ENCODE results near the gene ARVCF.

ARVCF gene

GRCh38 chr22:20032407-20032991 lies 15.9 kb upstream of the ARVCF start:
- no peaks in the 10 kb centered on the region for H3K27me3 ChIP-seq (ENCODE audit: insufficient read depth, poor library complexity, severe bottlenecking)
- peak; percentile 57 for DNase-seq (ENCODE audit: low spot score)
- TF ChIP-seq, protein P1, sequence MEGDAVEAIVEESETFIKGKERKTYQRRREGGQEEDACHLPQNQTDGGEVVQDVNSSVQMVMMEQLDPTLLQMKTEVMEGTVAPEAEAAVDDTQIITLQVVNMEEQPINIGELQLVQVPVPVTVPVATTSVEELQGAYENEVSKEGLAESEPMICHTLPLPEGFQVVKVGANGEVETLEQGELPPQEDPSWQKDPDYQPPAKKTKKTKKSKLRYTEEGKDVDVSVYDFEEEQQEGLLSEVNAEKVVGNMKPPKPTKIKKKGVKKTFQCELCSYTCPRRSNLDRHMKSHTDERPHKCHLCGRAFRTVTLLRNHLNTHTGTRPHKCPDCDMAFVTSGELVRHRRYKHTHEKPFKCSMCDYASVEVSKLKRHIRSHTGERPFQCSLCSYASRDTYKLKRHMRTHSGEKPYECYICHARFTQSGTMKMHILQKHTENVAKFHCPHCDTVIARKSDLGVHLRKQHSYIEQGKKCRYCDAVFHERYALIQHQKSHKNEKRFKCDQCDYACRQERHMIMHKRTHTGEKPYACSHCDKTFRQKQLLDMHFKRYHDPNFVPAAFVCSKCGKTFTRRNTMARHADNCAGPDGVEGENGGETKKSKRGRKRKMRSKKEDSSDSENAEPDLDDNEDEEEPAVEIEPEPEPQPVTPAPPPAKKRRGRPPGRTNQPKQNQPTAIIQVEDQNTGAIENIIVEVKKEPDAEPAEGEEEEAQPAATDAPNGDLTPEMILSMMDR (IDR thresholded peaks at IDR 0.05; ENCODE audit: poor library complexity, severe bottlenecking): no peak
- H3K27ac ChIP-seq (ENCODE audit: poor library complexity, severe bottlenecking): no peak overlapping the region
- no peak for ATAC-seq (ENCODE audit: low read depth)
- H3K4me3 ChIP-seq (ENCODE audit: severe bottlenecking): no peak overlapping the region
- peaks cover 7% of the 10 kb centered on the region for H3K4me1 ChIP-seq (ENCODE audit: insufficient read depth, poor library complexity, severe bottlenecking)
- 0 out of 2 replicates have a peak, but pooled peaks cover 3% of the 10 kb centered on the region for H3K36me3 ChIP-seq (ENCODE audit: low read depth)
- no peaks in the 10 kb centered on the region for H3K9me3 ChIP-seq (ENCODE audit: severe bottlenecking)

DNA sequence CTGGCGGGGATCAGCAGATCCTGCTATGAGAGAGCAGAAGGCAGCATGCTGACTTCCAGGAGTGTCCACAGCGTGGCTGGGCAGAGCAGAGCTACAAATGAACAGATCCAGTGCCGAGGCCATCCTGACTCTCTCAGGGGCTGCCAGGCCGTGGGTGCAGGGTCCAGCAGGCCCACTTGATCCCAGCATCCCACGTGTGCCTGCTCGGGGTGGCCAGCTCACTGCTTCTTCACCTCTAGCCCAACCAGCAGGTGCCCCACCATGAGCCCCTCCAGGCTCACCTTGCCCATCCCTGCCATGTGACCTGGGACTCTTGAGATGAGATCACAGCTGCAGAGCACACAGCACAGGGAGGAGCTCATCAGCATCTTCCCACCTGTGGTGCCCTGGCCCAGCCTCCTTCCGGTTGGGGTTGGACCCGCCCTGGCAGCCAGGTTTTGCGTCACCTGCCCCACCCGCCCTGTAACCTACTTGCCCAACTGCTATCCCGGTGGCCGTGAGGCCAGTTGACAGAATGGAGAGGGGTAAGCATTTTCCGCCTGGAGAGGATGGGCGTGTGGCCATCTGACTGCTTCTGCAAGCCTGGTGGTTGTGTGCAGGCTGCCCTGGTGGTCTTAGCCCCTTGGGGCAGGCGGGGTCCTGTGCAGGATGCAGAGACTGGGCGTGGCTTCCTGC lies 15.2 kb upstream of the ARVCF start:
- peak; percentile 75 for DNase-seq (ENCODE audit: low spot score)
- no peak overlapping the region for H3K4me3 ChIP-seq (ENCODE audit: severe bottlenecking)
- TF ChIP-seq, protein P1 (IDR thresholded peaks at IDR 0.05; ENCODE audit: poor library complexity, severe bottlenecking): no peak
- peak; percentile 79 for ATAC-seq (ENCODE audit: low read depth)
- peaks cover 7% of the 10 kb centered on the region for H3K4me1 ChIP-seq (ENCODE audit: insufficient read depth, poor library complexity, severe bottlenecking)
- no peak overlapping the region for H3K27ac ChIP-seq (ENCODE audit: poor library complexity, severe bottlenecking)
- no peaks in the 10 kb centered on the region for H3K36me3 ChIP-seq (ENCODE audit: low read depth)
- no peaks in the 10 kb centered on the region for H3K27me3 ChIP-seq (ENCODE audit: insufficient read depth, poor library complexity, severe bottlenecking)
- no peaks in the 10 kb centered on the region for H3K9me3 ChIP-seq (ENCODE audit: severe bottlenecking)

DNA sequence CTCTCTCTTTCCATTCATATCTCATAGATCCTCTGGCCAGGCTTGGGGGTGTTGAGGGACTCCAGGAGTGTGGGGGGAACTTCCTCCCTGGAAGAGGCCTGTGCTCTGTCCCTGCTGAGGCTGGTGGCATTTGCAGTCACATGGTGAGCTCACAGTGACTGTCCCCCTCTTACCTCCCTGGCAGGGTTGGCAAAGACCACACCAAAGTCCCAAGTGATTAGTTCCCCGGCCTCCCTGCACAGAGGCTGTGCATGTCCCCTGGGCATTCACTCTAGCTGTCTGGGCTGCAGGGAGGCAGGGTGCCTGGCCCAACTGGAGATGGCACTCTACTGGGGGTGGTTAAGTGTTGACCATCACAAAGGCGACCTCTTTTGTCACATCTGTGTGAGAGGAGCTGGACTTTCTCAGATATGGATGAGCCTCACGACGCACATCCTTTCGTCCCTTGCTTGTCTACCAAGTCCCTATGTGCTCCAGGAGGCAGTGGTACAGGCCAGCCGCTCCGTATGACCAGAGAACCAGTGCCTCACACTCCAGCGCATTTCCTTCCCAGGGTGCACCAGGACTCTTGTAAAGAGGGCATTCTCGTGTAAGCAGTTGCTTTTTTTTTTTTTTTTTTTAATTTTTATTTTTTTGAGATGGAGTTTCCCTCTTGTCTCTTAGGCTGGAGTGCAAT lies 13.1 kb upstream of the ARVCF start:
- TF ChIP-seq, protein P1 (IDR thresholded peaks at IDR 0.05; ENCODE audit: poor library complexity, severe bottlenecking): no peak
- H3K4me3 ChIP-seq (ENCODE audit: severe bottlenecking): no peak overlapping the region
- H3K27me3 ChIP-seq (ENCODE audit: insufficient read depth, poor library complexity, severe bottlenecking): no peaks in the 10 kb centered on the region
- H3K36me3 ChIP-seq (ENCODE audit: low read depth): no peaks in the 10 kb centered on the region
- H3K9me3 ChIP-seq (ENCODE audit: severe bottlenecking): no peaks in the 10 kb centered on the region
- peaks cover 7% of the 10 kb centered on the region for H3K4me1 ChIP-seq (ENCODE audit: insufficient read depth, poor library complexity, severe bottlenecking)
- ATAC-seq (ENCODE audit: low read depth) (no peak), DNase-seq (ENCODE audit: low spot score) (no peak)
- H3K27ac ChIP-seq (ENCODE audit: poor library complexity, severe bottlenecking): no peak overlapping the region

- Histone ChIP-seq H3K27me3 (ENCODE audit: insufficient read depth, poor library complexity, severe bottlenecking) (no peaks in the 10 kb centered on the region), H3K27ac (ENCODE audit: poor library complexity, severe bottlenecking) (no peak overlapping the region), H3K4me3 (ENCODE audit: severe bottlenecking) (no peak overlapping the region), H3K9me3 (ENCODE audit: severe bottlenecking) (no peaks in the 10 kb centered on the region), H3K4me1 (ENCODE audit: insufficient read depth, poor library complexity, severe bottlenecking) (peaks cover 7% of the 10 kb centered on the region), H3K36me3 (ENCODE audit: low read depth) (no peaks in the 10 kb centered on the region)
- no peak for ATAC-seq (ENCODE audit: low read depth)
- TF ChIP-seq, protein P1 (IDR thresholded peaks at IDR 0.05; ENCODE audit: poor library complexity, severe bottlenecking): no peak
- DNase-seq (ENCODE audit: low spot score): no peak
Measured at GRCh38 chr22:20028855-20029549, 12.4 kb upstream of the ARVCF start.

Measured in RWPE2 (cell line).